Esophagus muscularis mucosa (tissue), 4 donors: Measurements from ENCODE around the gene COL8A2.

ENCODE experiments used
- EP300 ChIP-seq: sonication (generic); formaldehyde crosslinking; IDR thresholded peaks from one replicate; pipeline ENCODE4 v1.6.1; 2017; ENCODE audit warnings: antibody characterized with exemption
- POLR2A ChIP-seq: fragments of 450-650 bp; IDR thresholded peaks from one replicate; pipeline ENCODE4 v1.6.1; 2017; ENCODE audit warnings: antibody characterized with exemption, moderate library complexity, mild to moderate bottlenecking, low read depth
- TF ChIP-seq, protein P1 (sequence below), 3 experiments: fragments of 200-600 bp in 2 of 3; fragments of 450-650 bp in 1 of 3; sonication (generic) in 2 of 3; IDR thresholded peaks; one replicate each; pipeline ENCODE4 v1.5.1; 2017 to 2019; ENCODE audit warnings: antibody characterized with exemption in 3 of 3, mild to moderate bottlenecking in 2 of 3, moderate library complexity in 1 of 3

DNA sequence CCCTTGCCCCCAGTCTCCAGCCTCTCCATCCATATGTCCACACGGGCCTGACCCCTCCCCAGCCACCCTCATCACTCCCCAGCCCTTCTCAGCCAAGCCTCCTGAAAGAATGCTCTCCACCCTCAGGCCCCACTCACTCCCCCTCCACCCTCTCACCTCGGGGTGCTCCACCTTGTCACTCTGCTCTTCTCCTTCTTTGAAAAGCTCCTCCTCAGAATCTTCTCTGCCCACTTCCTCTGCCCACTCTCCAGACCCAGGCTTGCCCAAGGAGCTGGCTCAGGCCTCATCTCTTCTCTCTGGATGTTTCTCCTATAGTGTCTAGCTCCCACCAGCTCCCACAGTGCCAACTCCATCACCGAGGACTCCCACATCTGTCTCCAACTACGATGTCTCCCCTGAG lies 13.9 kb downstream of the COL8A2 start:
- TF ChIP-seq, protein P1, sequence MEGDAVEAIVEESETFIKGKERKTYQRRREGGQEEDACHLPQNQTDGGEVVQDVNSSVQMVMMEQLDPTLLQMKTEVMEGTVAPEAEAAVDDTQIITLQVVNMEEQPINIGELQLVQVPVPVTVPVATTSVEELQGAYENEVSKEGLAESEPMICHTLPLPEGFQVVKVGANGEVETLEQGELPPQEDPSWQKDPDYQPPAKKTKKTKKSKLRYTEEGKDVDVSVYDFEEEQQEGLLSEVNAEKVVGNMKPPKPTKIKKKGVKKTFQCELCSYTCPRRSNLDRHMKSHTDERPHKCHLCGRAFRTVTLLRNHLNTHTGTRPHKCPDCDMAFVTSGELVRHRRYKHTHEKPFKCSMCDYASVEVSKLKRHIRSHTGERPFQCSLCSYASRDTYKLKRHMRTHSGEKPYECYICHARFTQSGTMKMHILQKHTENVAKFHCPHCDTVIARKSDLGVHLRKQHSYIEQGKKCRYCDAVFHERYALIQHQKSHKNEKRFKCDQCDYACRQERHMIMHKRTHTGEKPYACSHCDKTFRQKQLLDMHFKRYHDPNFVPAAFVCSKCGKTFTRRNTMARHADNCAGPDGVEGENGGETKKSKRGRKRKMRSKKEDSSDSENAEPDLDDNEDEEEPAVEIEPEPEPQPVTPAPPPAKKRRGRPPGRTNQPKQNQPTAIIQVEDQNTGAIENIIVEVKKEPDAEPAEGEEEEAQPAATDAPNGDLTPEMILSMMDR (IDR thresholded peaks at IDR 0.05), result no peak
- TF ChIP-seq EP300 (no peak), POLR2A (no peak)
